Stimulated activated CD4-positive, alpha-beta T cell treated with anti-CD3 and anti-CD28 coated beads, Interleukin-15, amount 100 ng/mL, for 48 hours (primary cell): ENCODE results near the gene ATG9A.
"Not testable (repeated sequence)": the region's sequence is repeated elsewhere in the genome, so short reads cannot be mapped to it uniquely, and the experiment has no call there.

Experiments used
- DNase-seq, 2 donors: peaks; one replicate each; pipeline ENCODE4 v3.0.0-alpha.2; 2020; ENCODE audit warnings: low read depth in 2 of 2

Gene ATG9A

GRCh38 chr2:219229305-219230058, at the start of gene ATG9A, which contains the start of gene ANKZF1:
ATG9A (minus strand) TSS chr2:219229636; CDS start chr2:219228024, 1,612 bp downstream.
ANKZF1 (plus strand) TSS chr2:219229806; CDS start chr2:219230258, 452 bp downstream.
- peak; percentile 96 to 99 for DNase-seq

- DNase-seq: no peak
Observed at GRCh38 chr2:219278655-219279150, 49.3 kb upstream of the ATG9A start.

- peak; percentile 49 to 65 for DNase-seq
Observed at GRCh38 chr2:219277703-219278654, 48.5 kb upstream of the ATG9A start.

GRCh38 chr2:219274361-219274921, 45.0 kb upstream of the ATG9A start:
- DNase-seq: no peak

- no peak for DNase-seq
Observed at GRCh38 chr2:219273937-219274336, 44.5 kb upstream of the ATG9A start.

- DNase-seq: no peak
Observed at GRCh38 chr2:219272995-219273394, 43.6 kb upstream of the ATG9A start.

GRCh38 chr2:219272356-219272755, 42.9 kb upstream of the ATG9A start:
- no peak for DNase-seq

- no peak for DNase-seq
Observed at GRCh38 chr2:219271021-219271420, 41.6 kb upstream of the ATG9A start.

GRCh38 chr2:219270055-219270372, 40.6 kb upstream of the ATG9A start:
- no peak for DNase-seq

- no peak for DNase-seq
Observed at GRCh38 chr2:219269362-219270054, 40.1 kb upstream of the ATG9A start.

GRCh38 chr2:219268294-219268693, 38.9 kb upstream of the ATG9A start:
- no peak for DNase-seq

- DNase-seq: no peak
Observed at GRCh38 chr2:219266886-219267285, 37.5 kb upstream of the ATG9A start.

GRCh38 chr2:219266232-219266631, 36.8 kb upstream of the ATG9A start:
- DNase-seq: no peak

- DNase-seq: no peak
Observed at GRCh38 chr2:219261024-219261855, 31.8 kb upstream of the ATG9A start.

GRCh38 chr2:219258942-219259341, 29.5 kb upstream of the ATG9A start:
- not testable (repeated sequence) for DNase-seq

- no peak for DNase-seq
Observed at GRCh38 chr2:219254590-219255201, 25.3 kb upstream of the ATG9A start.

- peak; percentile 80 to 86 for DNase-seq
Observed at GRCh38 chr2:219253753-219254589, 24.5 kb upstream of the ATG9A start, which contains the start of gene TUBA4A. TUBA4A (minus strand) TSS chr2:219253918; CDS start chr2:219253858, 60 bp downstream.

- DNase-seq: no peak
Observed at GRCh38 chr2:219252900-219253752, 23.7 kb upstream of the ATG9A start, which contains the start of gene TUBA4B. TUBA4B (plus strand) TSS chr2:219253243; CDS start chr2:219253408, 165 bp downstream.
